Mucosa of stomach (tissue), 1 donor: Measurements from ENCODE around the gene TIMD4.
"Not testable (repeated sequence)": the region's sequence is repeated elsewhere in the genome, so short reads cannot be mapped to it uniquely, and the experiment has no call there.

ENCODE experiments used
- H3K27me3 ChIP-seq: one replicate; pipeline ENCODE4 v1.7.0; 2013; ENCODE audit warnings: mild to moderate bottlenecking, low read length; ENCODE audit not compliant: control insufficient read depth, insufficient read depth
- H3K36me3 ChIP-seq: one replicate; pipeline ENCODE4 v1.7.0; 2013; ENCODE audit warnings: low read length; ENCODE audit not compliant: control insufficient read depth, insufficient read depth
- H3K4me1 ChIP-seq: one replicate; pipeline ENCODE4 v1.7.0; 2013; ENCODE audit warnings: mild to moderate bottlenecking, low read length; ENCODE audit not compliant: control insufficient read depth, insufficient read depth
- H3K4me3 ChIP-seq: one replicate; pipeline ENCODE4 v1.7.0; 2013; ENCODE audit warnings: low read length
- H3K9ac ChIP-seq: one replicate; pipeline ENCODE4 v1.7.0; 2013; ENCODE audit warnings: mild to moderate bottlenecking, low read length, moderate library complexity
- H3K9me3 ChIP-seq: one replicate; pipeline ENCODE4 v1.7.0; 2013; ENCODE audit warnings: mild to moderate bottlenecking, low read length, moderate library complexity; ENCODE audit not compliant: control insufficient read depth
- donor health status: Pancreatic carcinoma.

The TIMD4 gene

DNA sequence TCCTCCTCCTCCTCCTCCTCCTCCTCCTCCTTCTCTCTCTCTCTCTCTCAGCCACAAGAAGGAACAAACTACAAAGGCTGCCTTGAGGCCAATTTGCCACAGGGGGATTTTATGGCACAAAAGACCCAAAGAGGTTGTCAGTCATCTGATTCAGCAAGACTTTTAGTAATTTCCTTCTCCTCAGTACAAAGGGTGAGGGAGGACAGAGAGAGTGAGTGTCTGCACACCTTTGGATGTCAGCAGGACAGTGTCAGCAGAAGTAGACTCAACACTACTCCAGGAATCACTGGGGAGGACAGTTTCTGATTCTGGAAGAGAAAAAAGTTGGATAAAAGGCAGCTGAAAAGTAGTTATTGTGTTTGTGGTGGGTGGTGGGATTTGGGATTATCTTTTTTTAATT, 13.6 kb downstream of the TIMD4 start:
- Histone ChIP-seq H3K9ac (no peak overlapping the region), H3K4me1 (no peaks in the 10 kb centered on the region), H3K4me3 (no peak overlapping the region), H3K27me3 (no peaks in the 10 kb centered on the region), H3K36me3 (no peaks in the 10 kb centered on the region), H3K9me3 (no peaks in the 10 kb centered on the region)

DNA sequence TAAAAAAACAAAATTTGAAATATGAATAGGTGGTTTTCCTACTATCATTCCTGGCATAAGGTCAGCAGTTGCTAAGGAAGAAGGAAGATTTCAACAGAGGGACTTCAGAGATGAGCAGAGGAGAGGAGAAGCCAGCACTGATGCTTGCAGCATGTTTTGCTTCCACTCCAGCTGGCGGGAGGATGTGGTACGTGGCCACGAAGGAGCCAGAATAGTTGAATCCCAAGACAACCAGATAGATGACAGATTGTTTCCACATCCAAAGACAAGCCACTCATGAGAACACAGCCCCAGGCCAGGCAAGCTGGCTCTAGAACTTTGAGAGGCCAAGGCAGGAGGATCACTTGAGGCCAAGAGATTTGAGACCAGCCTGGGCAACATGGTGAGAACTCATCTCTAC, 15.1 kb downstream of the TIMD4 start:
- H3K9me3 ChIP-seq, result no peaks in the 10 kb centered on the region
- no peak overlapping the region for H3K4me3 ChIP-seq
- H3K36me3 ChIP-seq, result no peaks in the 10 kb centered on the region
- H3K9ac ChIP-seq, result no peak overlapping the region
- no peaks in the 10 kb centered on the region for H3K27me3 ChIP-seq
- no peaks in the 10 kb centered on the region for H3K4me1 ChIP-seq

DNA sequence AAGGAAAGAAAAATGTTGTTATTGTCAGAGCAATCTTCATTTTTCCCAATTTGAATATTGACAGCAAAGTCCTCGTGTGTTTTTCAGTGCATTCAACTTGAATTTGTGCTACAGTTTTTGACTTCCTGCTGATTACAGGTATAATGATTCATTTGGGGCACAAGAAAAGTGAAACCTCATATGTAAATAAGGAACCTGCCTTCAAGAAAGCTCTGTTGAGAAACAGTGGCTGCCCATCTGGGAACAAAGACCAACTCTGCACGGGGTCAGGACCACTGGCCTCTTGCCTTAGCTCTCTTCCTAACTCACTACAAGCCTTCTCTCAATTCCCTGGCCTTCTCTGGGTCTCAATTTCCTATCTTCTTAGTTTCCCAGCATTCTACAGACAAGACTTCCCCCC, 21.0 kb downstream of the TIMD4 start:
- Histone ChIP-seq H3K9me3 (no peaks in the 10 kb centered on the region), H3K36me3 (no peaks in the 10 kb centered on the region), H3K27me3 (no peaks in the 10 kb centered on the region), H3K4me3 (no peak overlapping the region), H3K4me1 (no peaks in the 10 kb centered on the region), H3K9ac (no peak overlapping the region)

DNA sequence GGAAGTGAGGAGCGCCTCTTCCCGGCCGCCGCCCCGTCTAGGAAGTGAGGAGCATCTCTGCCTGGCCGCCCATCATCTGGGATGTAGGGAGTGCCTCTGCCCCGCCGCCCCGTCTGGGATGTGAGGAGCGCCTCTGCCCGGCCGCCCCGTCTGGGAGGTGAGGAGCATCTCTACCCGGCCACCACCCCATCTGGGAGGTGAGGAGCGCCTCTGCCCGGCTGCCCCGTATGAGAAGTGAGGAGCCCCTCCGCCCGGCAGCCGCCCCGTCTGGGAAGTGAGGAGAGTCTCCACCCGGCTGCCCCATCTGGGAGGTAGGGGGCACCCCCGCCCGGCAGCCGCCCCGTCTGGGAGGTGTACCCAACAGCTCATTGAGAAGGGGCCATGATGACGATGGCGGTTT, 22.6 kb downstream of the TIMD4 start:
- H3K9ac ChIP-seq, H3K9me3 ChIP-seq, H3K36me3 ChIP-seq, H3K27me3 ChIP-seq, H3K4me1 ChIP-seq, H3K4me3 ChIP-seq: not testable (repeated sequence)

DNA sequence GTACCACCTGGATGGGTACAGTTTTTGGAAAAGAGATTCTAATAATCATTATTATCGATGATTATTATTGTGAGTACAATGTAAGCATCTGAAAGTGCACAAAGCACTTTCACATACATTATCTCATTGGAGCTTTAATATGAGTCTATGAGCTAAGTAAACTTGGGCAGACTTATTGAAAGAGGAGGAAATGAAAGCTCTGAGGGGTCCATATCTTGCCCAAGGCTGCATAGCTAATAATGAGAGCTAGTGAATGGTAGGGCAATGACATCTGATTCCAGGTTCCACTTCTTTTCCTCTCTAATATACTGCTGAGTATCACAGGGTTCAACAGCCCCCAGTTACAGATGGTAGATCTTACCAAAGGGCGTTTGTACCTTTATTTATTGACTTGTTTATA, 26.1 kb downstream of the TIMD4 start:
- H3K4me3 ChIP-seq, result no peak overlapping the region
- H3K9me3 ChIP-seq, result no peaks in the 10 kb centered on the region
- no peaks in the 10 kb centered on the region for H3K36me3 ChIP-seq
- no peaks in the 10 kb centered on the region for H3K4me1 ChIP-seq
- H3K27me3 ChIP-seq, result no peaks in the 10 kb centered on the region
- no peak overlapping the region for H3K9ac ChIP-seq

DNA sequence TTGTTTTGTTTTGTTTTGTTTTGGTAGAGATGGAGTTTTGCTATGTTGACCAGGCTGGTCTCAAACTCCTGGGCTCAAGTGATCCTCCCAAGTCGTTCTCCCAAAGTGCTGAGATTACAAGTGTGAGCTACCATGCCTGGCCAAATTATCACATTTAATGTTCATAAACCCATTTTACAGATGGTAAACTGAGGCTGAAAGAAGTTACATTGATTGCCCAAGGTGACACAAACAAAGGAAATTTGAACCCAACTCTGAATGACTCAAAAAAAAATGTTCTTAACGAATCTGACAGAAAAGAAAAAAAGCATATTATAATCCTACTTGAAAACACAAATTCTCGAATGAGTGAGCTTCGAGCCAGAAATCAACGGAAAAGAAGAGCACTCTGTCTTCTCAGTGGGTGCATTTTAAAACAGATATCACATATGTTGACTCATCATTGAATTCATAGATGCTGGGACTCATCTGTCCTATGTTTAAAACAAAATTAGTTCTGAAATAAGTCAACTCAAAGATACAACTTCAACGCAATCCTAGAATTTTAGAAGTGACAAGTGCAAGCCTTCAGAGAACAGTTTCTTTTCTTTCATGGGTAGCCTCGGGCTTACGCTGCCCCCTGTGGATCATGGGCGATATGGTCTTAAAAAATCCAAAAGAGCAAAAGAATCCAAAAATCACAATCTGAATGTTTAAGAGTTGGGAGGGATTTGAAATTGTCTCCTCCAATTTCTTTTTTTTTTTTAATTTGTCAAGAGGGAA, 28.4 kb downstream of the TIMD4 start:
- H3K4me3 ChIP-seq, result no peak overlapping the region
- no peaks in the 10 kb centered on the region for H3K36me3 ChIP-seq
- H3K27me3 ChIP-seq, result no peaks in the 10 kb centered on the region
- no peaks in the 10 kb centered on the region for H3K4me1 ChIP-seq
- H3K9ac ChIP-seq, result no peak overlapping the region
- no peaks in the 10 kb centered on the region for H3K9me3 ChIP-seq

DNA sequence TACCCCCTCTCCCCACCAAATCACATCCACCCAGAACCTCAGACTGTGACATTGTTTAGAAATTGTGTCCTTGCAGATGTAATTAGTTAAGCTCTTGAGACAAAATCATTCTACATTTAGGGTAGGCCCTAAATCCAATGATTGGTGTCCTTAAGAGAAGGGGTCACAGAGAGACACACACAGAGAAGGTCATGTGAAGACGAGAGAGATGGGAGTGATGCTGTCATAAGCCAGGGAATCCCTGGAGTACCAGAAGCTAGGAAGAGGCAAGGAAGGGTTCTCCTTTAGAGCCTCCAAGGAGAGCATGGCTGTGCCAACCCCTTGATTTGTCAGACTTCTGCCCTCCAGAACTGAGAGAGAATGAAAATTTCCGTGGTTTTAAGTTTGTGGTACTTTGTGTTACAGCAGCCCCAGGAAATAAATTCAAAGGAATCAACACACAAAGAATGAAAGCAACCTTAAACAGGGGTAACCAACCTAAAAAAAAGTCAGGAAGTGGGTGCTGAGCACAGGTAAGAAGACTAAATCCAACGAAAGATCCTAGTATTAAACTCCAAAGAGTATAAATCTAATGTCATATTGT, 33.6 kb downstream of the TIMD4 start:
- no peaks in the 10 kb centered on the region for H3K4me1 ChIP-seq
- H3K9ac ChIP-seq, result no peak overlapping the region

DNA sequence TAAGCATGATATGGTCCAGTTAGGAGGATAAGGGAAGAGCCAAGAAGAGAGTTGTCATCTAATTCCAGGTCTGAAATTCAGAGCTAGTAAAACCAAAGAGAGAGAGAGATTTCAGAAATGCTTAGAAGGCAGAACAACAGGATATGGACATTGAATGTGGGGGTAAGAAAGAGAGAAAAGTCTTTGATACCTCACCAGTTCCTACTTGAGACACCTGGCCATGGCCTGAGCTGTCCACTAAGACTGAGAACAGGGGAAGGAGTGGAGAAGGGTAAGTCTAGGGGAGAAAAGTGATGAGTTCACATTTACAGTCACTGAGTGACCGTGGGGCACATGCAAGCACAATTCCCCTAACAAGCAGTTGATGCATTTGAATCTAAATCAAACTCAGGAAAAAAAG, 35.5 kb downstream of the TIMD4 start:
- Histone ChIP-seq H3K27me3 (no peaks in the 10 kb centered on the region), H3K4me1 (no peaks in the 10 kb centered on the region), H3K9ac (no peak overlapping the region), H3K4me3 (no peak overlapping the region), H3K9me3 (no peaks in the 10 kb centered on the region), H3K36me3 (no peaks in the 10 kb centered on the region)

More for the DNA sequence above, 33.6 kb downstream of the TIMD4 start:
- Histone ChIP-seq H3K27me3 (no peaks in the 10 kb centered on the region), H3K9me3 (no peaks in the 10 kb centered on the region), H3K4me3 (no peak overlapping the region), H3K36me3 (no peaks in the 10 kb centered on the region)

DNA sequence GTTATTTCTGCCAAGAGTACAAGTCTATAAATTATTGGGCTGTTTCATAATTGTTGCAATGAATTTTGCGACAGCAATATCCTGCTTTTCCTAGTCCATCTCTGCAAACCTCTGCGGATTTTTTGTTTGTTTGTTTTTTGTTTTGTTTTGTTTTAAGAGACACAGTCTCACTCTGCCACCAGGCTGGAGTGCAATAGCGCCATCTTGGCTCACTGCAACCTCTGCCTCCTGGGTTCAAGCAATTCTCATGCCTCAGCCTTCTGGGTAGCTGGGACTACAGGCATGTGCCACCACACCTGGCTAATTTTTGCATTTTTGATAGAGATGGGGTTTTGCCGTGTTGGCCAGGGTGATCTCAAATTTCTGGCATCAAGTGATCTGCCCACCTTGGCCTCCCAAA, 37.3 kb downstream of the TIMD4 start:
- H3K36me3 ChIP-seq, H3K4me3 ChIP-seq, H3K9me3 ChIP-seq, H3K9ac ChIP-seq, H3K4me1 ChIP-seq, H3K27me3 ChIP-seq: not testable (repeated sequence)

DNA sequence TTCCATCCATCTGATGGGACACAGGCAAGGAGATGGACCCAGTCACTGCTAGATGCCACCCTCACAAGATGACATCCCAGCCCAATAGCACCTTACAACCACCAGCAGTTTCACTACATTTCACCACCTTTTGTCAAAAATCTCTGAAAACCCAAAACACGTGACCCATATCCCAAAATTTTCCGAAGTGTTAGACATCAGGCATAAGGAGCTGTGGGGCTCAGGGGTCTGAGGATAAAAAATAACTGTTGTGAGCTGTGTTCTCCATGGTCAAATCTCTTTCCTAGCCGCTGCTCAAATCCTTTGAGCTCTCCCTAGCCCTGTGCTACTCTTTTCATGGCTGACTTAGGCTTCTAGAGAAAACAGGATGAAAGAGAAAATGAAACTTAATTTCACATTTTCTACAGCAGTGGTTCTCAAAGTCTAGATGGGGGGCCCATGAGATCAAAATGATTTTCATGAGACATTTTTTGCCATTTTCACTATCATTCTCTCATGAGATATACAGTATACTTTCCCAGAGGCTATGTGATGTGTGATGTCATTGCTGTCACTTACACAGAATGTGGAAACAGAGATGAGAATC, 40.7 kb downstream of the TIMD4 start:
- Histone ChIP-seq H3K9ac (no peak overlapping the region), H3K36me3 (no peaks in the 10 kb centered on the region), H3K4me1 (no peaks in the 10 kb centered on the region), H3K27me3 (no peaks in the 10 kb centered on the region), H3K4me3 (no peak overlapping the region), H3K9me3 (no peaks in the 10 kb centered on the region)

DNA sequence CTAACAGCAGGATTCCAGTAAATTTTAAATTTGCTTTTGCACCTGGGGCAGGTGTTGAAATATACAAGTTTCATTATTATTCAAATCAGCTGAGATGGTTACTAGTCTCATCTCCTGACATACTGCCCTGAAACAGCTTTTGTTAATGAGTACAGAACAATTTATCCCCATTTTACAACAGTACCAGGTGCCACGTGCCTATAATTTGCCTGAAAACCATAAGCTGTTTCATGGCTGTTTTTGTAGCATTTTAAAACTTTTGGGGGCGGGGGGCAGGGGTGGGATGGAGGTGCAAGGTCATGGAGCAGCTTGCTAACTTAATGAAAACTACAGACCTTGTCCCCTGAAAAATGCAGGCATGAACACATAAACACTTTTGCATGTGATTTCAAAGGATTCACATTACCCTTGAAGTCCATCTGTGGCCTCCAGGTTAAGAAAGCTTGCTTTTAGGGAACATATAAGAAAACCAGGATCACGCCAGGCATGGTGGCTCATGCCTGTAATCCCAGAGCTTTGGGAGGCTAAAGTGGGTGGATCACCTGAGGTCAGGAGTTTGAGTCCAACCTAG, 42.1 kb downstream of the TIMD4 start:
- Histone ChIP-seq H3K4me1 (no peaks in the 10 kb centered on the region), H3K9ac (no peak overlapping the region), H3K36me3 (no peaks in the 10 kb centered on the region)

DNA sequence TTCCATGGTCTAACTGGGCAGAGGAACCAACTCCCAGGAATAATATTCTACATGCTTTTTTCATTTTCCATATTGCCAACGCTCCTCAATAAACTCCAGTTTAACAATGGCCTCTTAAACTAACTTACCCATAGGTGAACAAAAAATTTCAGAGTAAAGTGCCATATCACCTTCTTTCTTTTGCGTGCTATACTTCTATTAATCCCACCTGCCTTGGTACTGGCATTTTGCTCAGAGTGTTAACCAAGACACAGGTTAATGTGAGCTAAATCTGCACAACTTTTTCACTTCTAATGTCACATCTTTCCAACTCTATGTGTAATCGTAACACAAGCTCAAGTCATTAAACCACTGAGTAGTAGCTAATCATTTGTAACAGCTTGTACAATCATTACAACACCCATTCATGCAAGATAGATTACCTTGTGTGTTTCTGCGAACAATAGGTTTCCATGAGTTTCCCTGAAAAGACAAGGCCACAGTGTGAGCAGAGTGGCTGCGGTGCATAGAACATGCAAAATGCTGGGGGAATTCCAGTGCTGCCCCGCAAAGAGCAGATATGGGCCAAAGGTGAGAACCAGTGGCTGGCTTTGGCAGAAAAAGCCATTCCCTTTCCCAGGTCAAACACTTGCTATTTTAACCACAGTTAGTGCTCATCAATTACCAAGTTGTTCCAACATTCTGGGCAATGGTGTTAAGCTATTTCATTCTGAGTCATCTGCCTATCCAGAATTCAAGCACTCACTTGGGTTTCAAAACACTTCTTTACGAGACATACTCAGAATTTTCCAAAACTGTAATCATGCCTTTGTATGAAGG, 42.8 kb downstream of the TIMD4 start:
- H3K4me1 ChIP-seq, result no peaks in the 10 kb centered on the region
- no peaks in the 10 kb centered on the region for H3K36me3 ChIP-seq
- no peak overlapping the region for H3K4me3 ChIP-seq
- no peaks in the 10 kb centered on the region for H3K27me3 ChIP-seq
- no peak overlapping the region for H3K9ac ChIP-seq
- H3K9me3 ChIP-seq, result no peaks in the 10 kb centered on the region

More for the DNA sequence above, 42.1 kb downstream of the TIMD4 start:
- H3K27me3 ChIP-seq, result no peaks in the 10 kb centered on the region
- H3K4me3 ChIP-seq, result no peak overlapping the region
- H3K9me3 ChIP-seq, result no peaks in the 10 kb centered on the region
